Fibroblast of villous mesenchyme (primary cell): ENCODE measurements around the gene MTA3. TPM values are rescaled to one million over a fixed set of nuclear protein-coding genes. Genes with fewer than 3 reads are reported as not detected.
A peak's percentile ranks its signal among the peaks of the same experiment; 100 is the strongest.

Experiments used
- DNase-seq: peaks from one replicate; pipeline ENCODE4 v3.0.0-alpha.2; 2010; ENCODE audit warnings: low read depth
- H3K4me3 ChIP-seq: 2 replicates; pipeline ENCODE4 v1.5.1; 2011; ENCODE audit warnings: low read depth, mild to moderate bottlenecking, low read length
- total RNA-seq: library from RNA; depleted of rRNA; stranded (reverse); fragments of >200 nt; gene quantifications from 2 replicates; pipeline ENCODE4 v1.2.3, GENCODE V29; 2012
- TF ChIP-seq, protein P1 (sequence below): IDR thresholded peaks from 2 replicates; pipeline ENCODE4 v1.5.1; 2012; ENCODE audit warnings: low read depth, mild to moderate bottlenecking, low read length; ENCODE audit not compliant: insufficient read depth

MTA3 gene
- total RNA-seq, 1 donor: 32.0 TPM

GRCh38 chr2:42795841-42796301 lies 227.4 kb downstream of the MTA3 start:
- peak; percentile 51 for DNase-seq
- H3K4me3 ChIP-seq: no peak overlapping the region
- TF ChIP-seq, protein P1, sequence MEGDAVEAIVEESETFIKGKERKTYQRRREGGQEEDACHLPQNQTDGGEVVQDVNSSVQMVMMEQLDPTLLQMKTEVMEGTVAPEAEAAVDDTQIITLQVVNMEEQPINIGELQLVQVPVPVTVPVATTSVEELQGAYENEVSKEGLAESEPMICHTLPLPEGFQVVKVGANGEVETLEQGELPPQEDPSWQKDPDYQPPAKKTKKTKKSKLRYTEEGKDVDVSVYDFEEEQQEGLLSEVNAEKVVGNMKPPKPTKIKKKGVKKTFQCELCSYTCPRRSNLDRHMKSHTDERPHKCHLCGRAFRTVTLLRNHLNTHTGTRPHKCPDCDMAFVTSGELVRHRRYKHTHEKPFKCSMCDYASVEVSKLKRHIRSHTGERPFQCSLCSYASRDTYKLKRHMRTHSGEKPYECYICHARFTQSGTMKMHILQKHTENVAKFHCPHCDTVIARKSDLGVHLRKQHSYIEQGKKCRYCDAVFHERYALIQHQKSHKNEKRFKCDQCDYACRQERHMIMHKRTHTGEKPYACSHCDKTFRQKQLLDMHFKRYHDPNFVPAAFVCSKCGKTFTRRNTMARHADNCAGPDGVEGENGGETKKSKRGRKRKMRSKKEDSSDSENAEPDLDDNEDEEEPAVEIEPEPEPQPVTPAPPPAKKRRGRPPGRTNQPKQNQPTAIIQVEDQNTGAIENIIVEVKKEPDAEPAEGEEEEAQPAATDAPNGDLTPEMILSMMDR: no peak

GRCh38 chr2:42796427-42797248 lies 228.2 kb downstream of the MTA3 start:
- DNase-seq: no peak
- TF ChIP-seq, protein P1: no peak
- no peak overlapping the region for H3K4me3 ChIP-seq

- no peak overlapping the region for H3K4me3 ChIP-seq
- no peak for DNase-seq
- TF ChIP-seq, protein P1: no peak
Observed at GRCh38 chr2:42797281-42797680, 228.8 kb downstream of the MTA3 start.

GRCh38 chr2:42799881-42800280 lies 231.4 kb downstream of the MTA3 start:
- H3K4me3 ChIP-seq: no peak overlapping the region
- no peak for DNase-seq
- TF ChIP-seq, protein P1: no peak

- TF ChIP-seq, protein P1: no peak
- no peak overlapping the region for H3K4me3 ChIP-seq
- DNase-seq: no peak
Observed at GRCh38 chr2:42800461-42800962, 232.1 kb downstream of the MTA3 start.

GRCh38 chr2:42800981-42801380 lies 232.5 kb downstream of the MTA3 start:
- no peak for DNase-seq
- no peak overlapping the region for H3K4me3 ChIP-seq
- TF ChIP-seq, protein P1: no peak
